LNCAP (cell line): ENCODE measurements around the gene KIF20B.
A peak's percentile ranks its signal among the peaks of the same experiment; 100 is the strongest.

ENCODE experiments used
- TF ChIP-seq, protein P1 (sequence below): fragments of 450-650 bp; IDR thresholded peaks from 2 replicates; pipeline ENCODE4 v1.5.1; 2017; ENCODE audit warnings: mild to moderate bottlenecking

KIF20B gene

DNA sequence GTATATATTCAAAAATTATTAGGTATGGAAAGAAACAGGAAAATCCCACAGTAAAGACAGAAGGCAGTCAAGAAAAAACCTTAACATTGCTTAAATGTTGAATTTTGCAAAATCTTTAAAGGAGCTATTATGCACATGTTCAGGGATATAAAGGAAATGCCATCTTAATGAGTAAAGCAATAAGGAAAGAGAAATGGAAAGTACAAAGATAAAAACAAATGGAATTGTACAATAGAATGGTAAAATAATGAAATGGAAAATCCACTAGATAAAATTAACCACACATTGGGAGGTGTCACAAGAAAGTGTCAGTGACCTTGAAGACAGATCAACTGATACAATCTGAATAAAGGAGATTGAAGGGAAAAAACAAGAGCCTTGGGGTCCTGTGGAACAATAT is 82.0 kb downstream of the KIF20B start:
- TF ChIP-seq, protein P1, sequence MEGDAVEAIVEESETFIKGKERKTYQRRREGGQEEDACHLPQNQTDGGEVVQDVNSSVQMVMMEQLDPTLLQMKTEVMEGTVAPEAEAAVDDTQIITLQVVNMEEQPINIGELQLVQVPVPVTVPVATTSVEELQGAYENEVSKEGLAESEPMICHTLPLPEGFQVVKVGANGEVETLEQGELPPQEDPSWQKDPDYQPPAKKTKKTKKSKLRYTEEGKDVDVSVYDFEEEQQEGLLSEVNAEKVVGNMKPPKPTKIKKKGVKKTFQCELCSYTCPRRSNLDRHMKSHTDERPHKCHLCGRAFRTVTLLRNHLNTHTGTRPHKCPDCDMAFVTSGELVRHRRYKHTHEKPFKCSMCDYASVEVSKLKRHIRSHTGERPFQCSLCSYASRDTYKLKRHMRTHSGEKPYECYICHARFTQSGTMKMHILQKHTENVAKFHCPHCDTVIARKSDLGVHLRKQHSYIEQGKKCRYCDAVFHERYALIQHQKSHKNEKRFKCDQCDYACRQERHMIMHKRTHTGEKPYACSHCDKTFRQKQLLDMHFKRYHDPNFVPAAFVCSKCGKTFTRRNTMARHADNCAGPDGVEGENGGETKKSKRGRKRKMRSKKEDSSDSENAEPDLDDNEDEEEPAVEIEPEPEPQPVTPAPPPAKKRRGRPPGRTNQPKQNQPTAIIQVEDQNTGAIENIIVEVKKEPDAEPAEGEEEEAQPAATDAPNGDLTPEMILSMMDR = no peak

DNA sequence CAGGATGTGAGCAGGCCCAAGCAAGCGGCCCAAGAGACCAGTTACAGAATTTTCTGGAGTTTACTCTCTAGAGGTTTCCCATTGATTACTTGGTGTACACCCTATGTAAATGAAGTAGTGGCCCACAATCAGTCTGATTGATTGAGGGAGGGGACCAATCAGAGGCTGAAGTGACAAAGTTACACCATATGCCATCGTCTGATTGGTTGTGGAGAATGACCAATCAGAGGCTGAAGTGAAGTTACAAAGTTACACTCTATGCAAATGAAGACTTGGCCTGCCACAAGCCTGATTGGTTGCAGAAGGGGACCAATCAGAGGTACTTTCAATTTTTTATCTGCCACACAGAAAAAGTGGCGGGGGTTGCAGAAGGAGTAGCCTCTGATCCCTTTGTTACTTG is 83.7 kb downstream of the KIF20B start:
- TF ChIP-seq, protein P1 = no peak

DNA sequence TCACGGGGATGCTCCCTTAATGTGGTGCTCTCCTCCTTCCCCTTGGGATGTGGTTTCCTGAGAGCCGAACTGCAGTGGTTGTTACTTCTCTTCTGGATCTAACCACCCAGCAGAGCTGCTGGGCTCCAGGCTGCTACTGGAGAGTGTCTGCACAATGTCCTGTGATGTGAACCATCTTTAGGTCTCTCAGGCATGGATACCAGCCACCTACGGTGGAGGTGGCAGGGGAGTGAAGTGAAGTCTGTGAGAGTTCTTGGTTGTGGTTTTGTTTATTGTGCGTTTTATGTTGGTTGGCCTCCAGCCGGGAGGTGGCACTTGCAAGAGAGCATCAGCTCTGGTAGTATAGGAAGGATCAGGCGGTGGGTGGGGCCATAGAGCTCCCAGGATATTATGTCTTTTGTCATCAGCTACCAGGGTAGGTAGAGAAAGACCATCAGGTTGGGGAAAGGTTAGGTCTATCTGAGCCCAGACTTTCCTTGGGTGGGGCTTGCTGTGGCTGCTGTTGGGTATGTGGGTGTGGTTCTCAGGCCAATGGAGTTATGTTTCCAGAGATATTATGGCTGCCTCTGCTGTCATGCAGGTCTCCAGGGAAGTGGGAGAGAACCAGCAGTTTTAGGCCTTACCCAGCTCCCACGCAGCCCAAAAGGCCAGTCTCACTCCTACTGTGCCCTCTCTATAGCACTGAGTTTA is 87.9 kb downstream of the KIF20B start:
- TF ChIP-seq, protein P1 = no peak

DNA sequence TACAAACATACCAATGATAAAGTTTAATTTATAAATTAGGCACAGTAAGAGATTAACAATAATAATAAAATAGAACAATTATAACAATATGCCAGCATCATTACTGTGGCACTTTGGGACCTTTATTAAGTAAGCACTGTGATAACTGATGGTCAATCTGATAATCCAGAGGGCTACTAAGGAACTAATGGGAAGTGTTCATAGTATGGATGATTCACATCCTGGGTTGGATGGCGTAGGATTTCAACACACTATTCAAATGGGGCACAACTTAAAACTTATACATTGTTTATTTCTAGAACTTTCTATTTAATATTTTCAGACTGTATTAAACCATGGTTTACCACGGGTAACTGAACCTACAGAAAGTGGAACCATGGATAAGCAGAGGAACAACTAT is 90.8 kb downstream of the KIF20B start:
- TF ChIP-seq, protein P1 = no peak

DNA sequence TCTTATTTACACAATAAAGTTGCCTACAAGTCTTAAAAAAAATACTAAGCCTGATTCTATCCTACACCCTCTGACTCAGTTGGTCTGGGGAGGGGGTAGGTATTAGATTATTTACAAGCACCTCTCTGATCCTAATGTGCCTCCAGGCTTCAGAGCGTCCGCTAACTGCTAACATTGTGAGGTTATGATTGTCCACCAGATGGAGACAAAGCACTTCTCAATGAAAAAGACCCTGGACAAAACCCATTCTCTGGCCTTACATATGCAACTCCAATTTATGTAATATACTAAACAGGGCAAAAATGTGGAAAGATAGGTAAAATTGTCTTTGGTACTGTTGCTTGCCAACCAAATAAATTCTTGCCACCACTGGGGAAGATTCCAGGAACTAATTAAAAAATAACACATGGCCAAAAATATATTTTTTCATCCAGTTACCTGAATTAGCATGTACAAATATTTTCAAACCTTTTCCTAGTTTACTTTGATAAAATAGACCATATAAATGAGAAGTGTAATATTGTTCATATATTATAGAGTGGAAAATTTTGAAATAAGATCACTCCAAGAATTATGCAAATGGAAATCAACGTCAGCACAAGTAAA is 92.4 kb downstream of the KIF20B start:
- TF ChIP-seq, protein P1 = peak; percentile 78

DNA sequence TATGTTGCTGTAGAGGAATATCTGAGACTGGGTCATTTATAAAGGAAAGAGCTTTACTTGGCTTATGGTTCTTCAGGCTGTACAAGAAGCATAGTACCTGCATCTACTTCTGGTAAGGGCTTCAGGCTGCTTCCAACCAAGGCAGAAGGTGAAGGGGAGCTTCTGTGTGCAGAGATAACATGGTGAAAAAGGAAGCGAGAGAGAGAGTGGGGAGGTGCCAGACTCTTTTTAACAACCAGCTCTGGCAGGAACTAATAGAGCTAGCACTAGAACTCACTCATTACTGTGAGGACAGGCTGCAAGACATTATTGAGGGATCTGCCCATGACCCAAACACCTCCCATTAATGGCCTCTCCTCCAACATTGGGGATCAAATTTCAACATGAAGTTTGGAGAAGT is 94.5 kb downstream of the KIF20B start:
- TF ChIP-seq, protein P1 = no peak

DNA sequence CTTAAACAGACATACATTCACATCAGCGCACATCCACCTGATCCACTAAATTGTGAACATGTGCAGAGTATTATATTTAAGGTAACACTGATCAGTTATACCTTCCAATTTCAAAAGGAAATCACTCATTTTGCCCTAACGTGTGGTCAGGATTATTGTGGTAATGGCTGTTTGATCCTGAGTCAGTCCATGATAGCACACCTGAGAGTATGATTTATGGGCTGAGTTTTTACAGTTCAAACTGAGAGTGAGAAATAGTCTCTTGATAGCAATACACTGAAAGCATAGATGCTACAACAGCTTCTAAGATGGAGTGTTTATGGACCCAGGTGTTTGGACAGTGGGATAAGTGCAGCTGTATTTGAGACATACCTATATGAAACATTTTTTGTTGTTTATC is 96.7 kb downstream of the KIF20B start:
- TF ChIP-seq, protein P1 = no peak
